ENCODE data around the gene CD84.

The CD84 gene

DNA sequence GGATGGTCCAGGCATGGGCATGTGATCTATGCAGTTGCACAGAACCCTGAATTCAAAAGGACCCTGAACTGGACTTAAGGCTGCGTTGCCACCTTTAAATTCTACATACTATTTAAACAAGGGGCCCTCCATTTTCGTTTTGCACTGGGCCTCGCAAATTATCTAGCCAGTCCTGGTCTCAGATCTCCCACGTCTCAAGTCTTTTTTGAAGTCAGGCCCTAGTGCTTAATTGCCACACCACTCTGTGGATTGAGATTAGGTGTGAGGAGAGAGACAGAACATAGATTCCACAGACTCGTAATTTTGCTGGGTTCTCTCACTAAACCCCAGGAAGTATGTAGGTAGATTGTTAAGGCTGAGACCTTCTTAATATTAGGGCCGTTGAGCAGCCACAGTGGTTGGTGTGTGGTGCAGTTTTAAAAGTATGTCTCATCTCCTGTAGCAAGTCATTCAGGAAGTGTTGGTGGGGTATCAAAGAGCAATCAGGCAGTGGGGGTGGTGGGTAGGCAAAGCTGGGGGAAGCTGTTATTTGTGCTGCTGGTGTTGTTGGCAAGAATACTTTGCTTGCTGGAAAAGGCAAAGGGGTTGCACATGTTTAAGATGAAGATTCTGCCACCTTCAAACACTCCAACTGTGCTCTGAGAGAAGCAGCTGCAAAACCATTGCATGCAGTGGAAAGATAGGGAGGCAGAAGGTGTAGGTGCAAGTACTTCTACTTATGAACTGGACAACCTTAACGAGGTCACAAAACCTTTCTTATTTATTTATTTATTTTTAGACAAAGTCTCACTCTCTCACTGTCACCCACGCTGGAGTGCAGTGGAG lies 11.2 kb downstream of the CD84 start:
- TF ChIP-seq FOXP2 (optimal IDR thresholded peaks at IDR 0.05; ENCODE audit: borderline replicate concordance, extremely low read depth, extremely low read length, insufficient read depth) (no peak), SIN3A (IDR thresholded peaks at IDR 0.05; ENCODE audit: borderline replicate concordance, insufficient read depth, low read length) (no peak), TAF1 (IDR thresholded peaks at IDR 0.05; ENCODE audit: borderline replicate concordance, insufficient read depth, low read length) (no peak), POLR2AphosphoS5 (IDR thresholded peaks at IDR 0.05; ENCODE audit: low read depth, low read length) (no peak)
- TF ChIP-seq, protein P1, sequence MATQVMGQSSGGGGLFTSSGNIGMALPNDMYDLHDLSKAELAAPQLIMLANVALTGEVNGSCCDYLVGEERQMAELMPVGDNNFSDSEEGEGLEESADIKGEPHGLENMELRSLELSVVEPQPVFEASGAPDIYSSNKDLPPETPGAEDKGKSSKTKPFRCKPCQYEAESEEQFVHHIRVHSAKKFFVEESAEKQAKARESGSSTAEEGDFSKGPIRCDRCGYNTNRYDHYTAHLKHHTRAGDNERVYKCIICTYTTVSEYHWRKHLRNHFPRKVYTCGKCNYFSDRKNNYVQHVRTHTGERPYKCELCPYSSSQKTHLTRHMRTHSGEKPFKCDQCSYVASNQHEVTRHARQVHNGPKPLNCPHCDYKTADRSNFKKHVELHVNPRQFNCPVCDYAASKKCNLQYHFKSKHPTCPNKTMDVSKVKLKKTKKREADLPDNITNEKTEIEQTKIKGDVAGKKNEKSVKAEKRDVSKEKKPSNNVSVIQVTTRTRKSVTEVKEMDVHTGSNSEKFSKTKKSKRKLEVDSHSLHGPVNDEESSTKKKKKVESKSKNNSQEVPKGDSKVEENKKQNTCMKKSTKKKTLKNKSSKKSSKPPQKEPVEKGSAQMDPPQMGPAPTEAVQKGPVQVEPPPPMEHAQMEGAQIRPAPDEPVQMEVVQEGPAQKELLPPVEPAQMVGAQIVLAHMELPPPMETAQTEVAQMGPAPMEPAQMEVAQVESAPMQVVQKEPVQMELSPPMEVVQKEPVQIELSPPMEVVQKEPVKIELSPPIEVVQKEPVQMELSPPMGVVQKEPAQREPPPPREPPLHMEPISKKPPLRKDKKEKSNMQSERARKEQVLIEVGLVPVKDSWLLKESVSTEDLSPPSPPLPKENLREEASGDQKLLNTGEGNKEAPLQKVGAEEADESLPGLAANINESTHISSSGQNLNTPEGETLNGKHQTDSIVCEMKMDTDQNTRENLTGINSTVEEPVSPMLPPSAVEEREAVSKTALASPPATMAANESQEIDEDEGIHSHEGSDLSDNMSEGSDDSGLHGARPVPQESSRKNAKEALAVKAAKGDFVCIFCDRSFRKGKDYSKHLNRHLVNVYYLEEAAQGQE (IDR thresholded peaks at IDR 0.05; ENCODE audit: insufficient read depth in 1 of 2, low read depth in 2 of 2, low read length in 2 of 2), result no peak

DNA sequence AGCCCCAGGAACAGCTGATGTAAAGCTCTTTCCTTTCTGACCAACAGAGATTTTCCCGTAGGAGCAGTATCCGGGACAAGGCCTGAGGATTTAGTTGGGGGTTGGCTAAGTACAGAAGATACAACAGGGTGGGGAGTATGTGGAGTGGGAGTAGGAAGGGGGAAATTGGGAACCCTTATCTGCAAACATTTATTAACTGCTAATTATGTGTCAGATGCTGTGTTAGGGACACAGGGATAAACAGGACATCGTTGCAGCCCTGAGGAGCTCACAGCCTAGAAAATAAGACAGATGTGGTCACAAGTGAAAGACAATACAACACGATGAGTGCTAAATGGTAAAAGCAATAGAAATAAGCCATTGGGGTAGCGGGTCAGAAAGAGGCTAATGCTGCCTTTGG lies 12.0 kb downstream of the CD84 start:
- TF ChIP-seq TAF1 (IDR thresholded peaks at IDR 0.05; ENCODE audit: borderline replicate concordance, insufficient read depth, low read length) (no peak), FOXP2 (optimal IDR thresholded peaks at IDR 0.05; ENCODE audit: borderline replicate concordance, extremely low read depth, extremely low read length, insufficient read depth) (no peak)
- TF ChIP-seq, protein P1 (IDR thresholded peaks at IDR 0.05; ENCODE audit: insufficient read depth in 1 of 2, low read depth in 2 of 2, low read length in 2 of 2), result no peak

DNA sequence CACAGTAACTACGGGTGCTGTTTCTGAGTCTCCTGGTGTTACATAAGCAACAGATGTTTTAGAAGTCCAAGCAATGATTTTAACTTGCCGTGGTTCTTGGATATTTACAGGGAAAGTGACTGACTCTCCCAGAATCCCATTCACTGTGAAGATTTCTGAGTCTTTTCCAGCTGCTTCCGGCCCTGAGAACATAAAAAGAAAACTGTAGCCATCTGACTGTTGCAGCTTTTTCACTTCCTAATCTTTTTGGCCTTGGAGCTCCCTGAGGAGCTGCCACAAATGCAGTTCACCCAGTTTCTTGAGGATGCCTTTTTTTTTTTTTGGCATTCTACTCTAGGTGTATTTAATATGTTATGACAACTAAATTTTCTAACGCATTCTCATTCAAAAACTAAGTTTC lies 13.7 kb downstream of the CD84 start:
- TF ChIP-seq, protein P1 (IDR thresholded peaks at IDR 0.05; ENCODE audit: insufficient read depth in 1 of 2, low read depth in 2 of 2, low read length in 2 of 2), result no peak

DNA sequence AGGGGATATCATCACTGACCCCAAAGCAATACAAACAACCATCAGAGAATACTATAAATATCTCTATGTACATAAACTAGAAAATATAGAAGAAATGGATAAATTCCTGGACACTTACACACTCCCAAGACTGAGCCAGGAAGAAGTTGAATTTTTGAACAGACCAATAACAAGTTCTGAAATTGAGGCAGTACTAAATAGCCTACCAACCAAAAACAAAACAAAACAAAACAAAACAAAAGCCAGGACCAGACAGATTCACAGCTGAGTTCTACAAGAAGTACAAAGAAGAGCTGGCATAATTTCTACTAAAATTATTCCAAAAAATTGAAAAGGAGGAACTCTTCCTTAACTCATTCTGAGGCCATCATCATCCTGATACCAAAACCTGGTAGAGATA lies 18.5 kb downstream of the CD84 start:
- TF ChIP-seq TAF1 (IDR thresholded peaks at IDR 0.05; ENCODE audit: borderline replicate concordance, insufficient read depth, low read length) (no peak), SIN3A (IDR thresholded peaks at IDR 0.05; ENCODE audit: borderline replicate concordance, insufficient read depth, low read length) (no peak), POLR2AphosphoS5 (IDR thresholded peaks at IDR 0.05; ENCODE audit: low read depth, low read length) (no peak), FOXP2 (optimal IDR thresholded peaks at IDR 0.05; ENCODE audit: borderline replicate concordance, extremely low read depth, extremely low read length, insufficient read depth) (no peak)
- TF ChIP-seq, protein P1 (IDR thresholded peaks at IDR 0.05; ENCODE audit: insufficient read depth in 1 of 2, low read depth in 2 of 2, low read length in 2 of 2), result no peak
